Esophagus muscularis mucosa (tissue), 4 donors: ENCODE data around the gene USP25. TPM values are rescaled to one million over a fixed set of nuclear protein-coding genes. Genes with fewer than 3 reads are reported as not detected.
A peak's percentile ranks its signal among the peaks of the same experiment; 100 is the strongest.

Experiments
- DNase-seq: peaks from one replicate; pipeline ENCODE4 v3.0.0-alpha.2; 2017; ENCODE audit errors: extremely low spot score
- H3K27ac ChIP-seq, 4 donors: fragments of 200-600 bp; sonication (generic); replicated peaks in 1 of 4; 1 replicate in 3 of 4; 2 replicates in 1 of 4; pipeline ENCODE4 v1.5.1; 2016 to 2019; ENCODE audit warnings: mild to moderate bottlenecking in 1 of 4
- H3K27me3 ChIP-seq, 4 donors: fragments of 200-600 bp; sonication (generic); one replicate each; pipeline versions ENCODE4 v1.5.1 to v1.6.0; 2016 to 2019
- H3K36me3 ChIP-seq, 4 donors: fragments of 200-600 bp; sonication (generic); one replicate each; pipeline ENCODE4 v1.5.1; 2016 to 2019
- H3K4me1 ChIP-seq, 4 donors: fragments of 200-600 bp; sonication (generic); one replicate each; pipeline ENCODE4 v1.5.1; 2016 to 2019
- H3K4me3 ChIP-seq, 4 donors: fragments of 200-600 bp; sonication (generic); 1 replicate in 2 of 4; 2 replicates in 2 of 4; pipeline ENCODE4 v1.5.1; 2016 to 2019; ENCODE audit warnings: mild to moderate bottlenecking in 4 of 4, moderate library complexity in 1 of 4
- H3K9me3 ChIP-seq, 4 donors: fragments of 200-600 bp; sonication (generic); 1 replicate in 3 of 4; 2 replicates in 1 of 4; pipeline ENCODE4 v1.5.1; 2016 to 2019
- CTCF ChIP-seq, 3 experiments: fragments of 200-600 bp in 2 of 3; fragments of 450-650 bp in 1 of 3; sonication (generic) in 2 of 3; IDR thresholded peaks; one replicate each; pipeline ENCODE4 v1.5.1; 2017 to 2019; ENCODE audit warnings: antibody characterized with exemption in 3 of 3, mild to moderate bottlenecking in 2 of 3, moderate library complexity in 1 of 3
- EP300 ChIP-seq: sonication (generic); formaldehyde crosslinking; IDR thresholded peaks from one replicate; pipeline ENCODE4 v1.6.1; 2017; ENCODE audit warnings: antibody characterized with exemption
- POLR2A ChIP-seq: fragments of 450-650 bp; IDR thresholded peaks from one replicate; pipeline ENCODE4 v1.6.1; 2017; ENCODE audit warnings: antibody characterized with exemption, moderate library complexity, mild to moderate bottlenecking, low read depth
- POLR2AphosphoS5 ChIP-seq, 2 donors: sonication (generic); formaldehyde crosslinking; IDR thresholded peaks; one replicate each; pipeline ENCODE4 v1.6.1; 2017; ENCODE audit warnings: antibody characterized with exemption in 2 of 2
- WGBS: methylation state at CpG from one replicate; pipeline ENCODE4 v1.1.5; 2018; 5-methylcytosine and 5-hydroxymethylcytosine counted together
- intact Hi-C: fragments of 100-400 bp; cut with DNase I; formaldehyde crosslinking; loops from one replicate; pipeline ENCODE4 v1.15.1; 2023
- total RNA-seq, 4 donors: library from RNA; depleted of rRNA; stranded (reverse); fragments of >200 nt; gene quantifications; one replicate each; pipeline versions ENCODE4 v1.1.0 to v1.2.1, GENCODE V29; 2016

USP25 gene
- total RNA-seq, 4 donors from 2014 or later, result 48.2 to 75.1 (median 60.0) TPM

DNA sequence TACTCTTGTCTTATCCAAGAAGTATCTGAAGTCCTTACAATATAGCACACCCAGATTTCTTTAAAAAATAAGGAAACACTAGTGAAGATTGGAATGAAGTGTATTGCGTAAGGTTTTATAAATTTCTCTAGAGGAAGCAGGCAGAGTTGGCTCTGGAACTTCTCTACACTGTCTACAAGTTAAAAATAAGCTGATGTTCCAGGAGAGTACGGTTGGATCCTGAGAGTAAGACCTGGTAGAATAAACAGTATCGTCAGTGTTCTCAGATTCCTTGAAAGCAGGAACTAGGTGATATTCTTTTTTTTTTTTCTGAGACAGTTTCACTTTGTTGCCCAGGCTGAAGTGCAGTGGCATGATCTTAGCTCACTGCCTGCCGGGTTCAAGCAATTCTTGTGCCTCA is 107.9 kb downstream of the USP25 start:
- H3K4me3 ChIP-seq, result peak overlapping the region in 2 of 4 donors; percentile 18 to 21
- no peak for DNase-seq
- WGBS, result 20% methylated on average over 4 of the region's 4 CpGs
- peaks cover 8 to 29% (median 25%) of the 10 kb centered on the region in 4 donors for H3K4me1 ChIP-seq
- H3K9me3 ChIP-seq, result no peaks in the 10 kb centered on the region
- intact Hi-C loops, result loop anchor here (5.0 kb wide), 1 partner anchor 110 kb away; the partner anchor contains the start of gene USP25
- H3K27ac ChIP-seq, result peak overlapping the region; percentile 57 to 81 (median 64)
- TF ChIP-seq POLR2AphosphoS5 (IDR thresholded peaks at IDR 0.05), result peak; percentile 57 to 63
- no peak for TF ChIP-seq CTCF (IDR thresholded peaks at IDR 0.05)
- H3K36me3 ChIP-seq, result peaks cover 0 to 25% (median 6%) of the 10 kb centered on the region in 4 donors
- H3K27me3 ChIP-seq, result no peaks in the 10 kb centered on the region

- TF ChIP-seq POLR2AphosphoS5 (IDR thresholded peaks at IDR 0.05) (no peak), POLR2A (no peak)
- Histone ChIP-seq H3K27ac (peak overlapping the region in 1 of 4 donors; percentile 81), H3K27me3 (no peaks in the 10 kb centered on the region), H3K4me3 (no peak overlapping the region), H3K9me3 (no peaks in the 10 kb centered on the region), H3K4me1 (peaks cover 8 to 29% (median 25%) of the 10 kb centered on the region in 4 donors), H3K36me3 (peaks cover 0 to 17% (median 2%) of the 10 kb centered on the region in 4 donors)
- whole genome bisulfite sequencing, result 96% methylated on average over 2 of the region's 2 CpGs
- intact Hi-C loops, result loop anchor here (5.0 kb wide), 1 partner anchor 112 kb away; the partner anchor contains the start of gene USP25
- DNase-seq, result no peak
Observed at GRCh38 chr21:15839026-15839425, 109.2 kb downstream of the USP25 start.

GRCh38 chr21:15839601-15840000 is 109.8 kb downstream of the USP25 start:
- peaks cover 0 to 12% (median 2%) of the 10 kb centered on the region in 4 donors for H3K36me3 ChIP-seq

GRCh38 chr21:15840406-15840805 is 110.6 kb downstream of the USP25 start:
- no peak for DNase-seq
- Histone ChIP-seq H3K9me3 (no peaks in the 10 kb centered on the region), H3K4me3 (no peak overlapping the region), H3K36me3 (peaks cover 0 to 8% (median 2%) of the 10 kb centered on the region in 4 donors), H3K27ac (no peak overlapping the region), H3K27me3 (no peaks in the 10 kb centered on the region), H3K4me1 (peaks cover 8 to 29% (median 25%) of the 10 kb centered on the region in 4 donors)
- no peak for TF ChIP-seq POLR2AphosphoS5 (IDR thresholded peaks at IDR 0.05)
- no peak for TF ChIP-seq POLR2A
- TF ChIP-seq CTCF (IDR thresholded peaks at IDR 0.05), result no peak
- TF ChIP-seq EP300, result no peak
- intact Hi-C loops, result no loop called here
- 86% methylated on average over 3 of the region's 3 CpGs for WGBS

More at GRCh38 chr21:15839601-15840000, 109.8 kb downstream of the USP25 start:
- 81% methylated on average over 2 of the region's 2 CpGs for WGBS
- Histone ChIP-seq H3K27me3 (no peaks in the 10 kb centered on the region), H3K4me1 (peaks cover 8 to 29% (median 25%) of the 10 kb centered on the region in 4 donors), H3K4me3 (no peak overlapping the region), H3K27ac (no peak overlapping the region), H3K9me3 (no peaks in the 10 kb centered on the region)
- TF ChIP-seq POLR2AphosphoS5 (IDR thresholded peaks at IDR 0.05) (no peak), CTCF (IDR thresholded peaks at IDR 0.05) (no peak), POLR2A (no peak)
- no peak for DNase-seq
- intact Hi-C loops, result loop anchor here (5.0 kb wide), 1 partner anchor 112 kb away; the partner anchor contains the start of gene USP25

GRCh38 chr21:15841856-15842564 is 112.2 kb downstream of the USP25 start:
- H3K27me3 ChIP-seq, result no peaks in the 10 kb centered on the region
- no peak overlapping the region for H3K27ac ChIP-seq
- 50% methylated on average over 3 of the region's 3 CpGs for WGBS
- no peak overlapping the region for H3K4me3 ChIP-seq
- DNase-seq, result no peak
- peaks cover 8 to 29% (median 25%) of the 10 kb centered on the region in 4 donors for H3K4me1 ChIP-seq
- no peaks in the 10 kb centered on the region for H3K9me3 ChIP-seq
- intact Hi-C loops, result no loop called here
- H3K36me3 ChIP-seq, result peaks cover 0 to 8% (median 2%) of the 10 kb centered on the region in 4 donors
- TF ChIP-seq CTCF (IDR thresholded peaks at IDR 0.05), result no peak
- TF ChIP-seq EP300, result no peak
- TF ChIP-seq POLR2A, result no peak
- no peak for TF ChIP-seq POLR2AphosphoS5 (IDR thresholded peaks at IDR 0.05)
